ENCODE measurements around the gene TXNRD3.

TXNRD3 gene

DNA sequence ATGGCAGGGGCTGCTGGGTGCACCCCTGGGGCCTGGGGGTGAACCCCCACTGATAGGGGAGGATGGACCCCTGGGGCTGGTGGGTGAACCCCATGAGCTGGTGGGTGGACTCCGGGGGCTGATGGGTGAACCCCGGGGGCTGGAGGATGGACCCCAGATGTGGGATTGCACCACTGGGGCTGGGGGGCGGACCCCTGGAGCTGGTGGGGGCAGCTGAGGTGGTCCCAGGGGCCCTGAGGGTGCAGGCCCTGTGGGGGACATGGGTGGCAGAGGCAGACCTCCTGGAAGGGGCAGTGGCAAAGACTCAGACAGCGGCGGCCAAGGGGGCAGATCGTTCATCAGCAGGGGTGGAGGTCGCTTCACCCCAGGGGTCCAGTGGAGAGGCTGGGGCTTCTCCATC, 17.4 kb upstream of the TXNRD3 start:
- DNase-seq (ENCODE audit: low spot score): no peak
- FAIRE-seq: no peak

GRCh38 chr3:126671521-126671920, 16.6 kb upstream of the TXNRD3 start:
- no peak for FAIRE-seq

GRCh38 chr3:126668450-126669401, 13.8 kb upstream of the TXNRD3 start:
- FAIRE-seq (no peak), DNase-seq (ENCODE audit: low spot score) (no peak)

More at GRCh38 chr3:126671521-126671920, 16.6 kb upstream of the TXNRD3 start:
- no peak for DNase-seq (ENCODE audit: low spot score)

GRCh38 chr3:126667631-126668449, 12.9 kb upstream of the TXNRD3 start:
- no peak for FAIRE-seq

GRCh38 chr3:126666658-126667528, 12.0 kb upstream of the TXNRD3 start:
- no peak for FAIRE-seq
- no peak for DNase-seq (ENCODE audit: low spot score)

More at GRCh38 chr3:126667631-126668449, 12.9 kb upstream of the TXNRD3 start:
- DNase-seq (ENCODE audit: low spot score): no peak

DNA sequence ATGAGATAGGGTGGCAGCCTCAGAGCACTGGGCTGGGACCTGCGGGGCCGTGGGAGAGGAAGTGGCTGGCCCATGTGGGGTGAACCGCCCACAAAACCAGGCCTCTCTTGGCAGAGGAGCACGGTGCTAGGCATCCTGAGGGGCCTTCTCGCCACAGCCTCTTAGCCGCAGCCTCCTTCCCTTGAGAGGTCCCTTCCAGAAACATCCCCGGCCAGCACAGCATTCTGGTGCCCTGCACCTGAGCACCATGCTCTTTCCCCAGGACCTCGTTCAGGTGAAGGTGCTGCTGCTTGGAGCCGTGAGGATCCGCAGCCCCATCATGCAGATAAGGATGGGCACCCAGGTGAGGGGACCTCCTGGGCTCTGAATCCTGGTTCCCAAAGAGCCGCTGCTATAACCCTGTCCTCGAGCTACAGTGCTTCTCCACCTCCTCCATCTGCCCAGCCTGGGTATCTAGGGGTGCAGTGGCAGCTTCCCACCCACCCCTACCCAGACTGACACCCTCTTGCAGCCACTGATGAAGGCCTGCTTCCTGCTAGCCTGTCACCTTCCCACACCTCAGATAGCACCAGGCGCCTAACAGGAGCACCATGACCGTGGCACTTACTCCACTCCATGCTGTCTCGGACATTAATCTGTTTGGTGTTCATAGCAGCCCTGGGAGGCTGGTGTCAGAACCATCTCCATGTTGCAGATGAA, 11.2 kb upstream of the TXNRD3 start:
- no peak for FAIRE-seq

DNA sequence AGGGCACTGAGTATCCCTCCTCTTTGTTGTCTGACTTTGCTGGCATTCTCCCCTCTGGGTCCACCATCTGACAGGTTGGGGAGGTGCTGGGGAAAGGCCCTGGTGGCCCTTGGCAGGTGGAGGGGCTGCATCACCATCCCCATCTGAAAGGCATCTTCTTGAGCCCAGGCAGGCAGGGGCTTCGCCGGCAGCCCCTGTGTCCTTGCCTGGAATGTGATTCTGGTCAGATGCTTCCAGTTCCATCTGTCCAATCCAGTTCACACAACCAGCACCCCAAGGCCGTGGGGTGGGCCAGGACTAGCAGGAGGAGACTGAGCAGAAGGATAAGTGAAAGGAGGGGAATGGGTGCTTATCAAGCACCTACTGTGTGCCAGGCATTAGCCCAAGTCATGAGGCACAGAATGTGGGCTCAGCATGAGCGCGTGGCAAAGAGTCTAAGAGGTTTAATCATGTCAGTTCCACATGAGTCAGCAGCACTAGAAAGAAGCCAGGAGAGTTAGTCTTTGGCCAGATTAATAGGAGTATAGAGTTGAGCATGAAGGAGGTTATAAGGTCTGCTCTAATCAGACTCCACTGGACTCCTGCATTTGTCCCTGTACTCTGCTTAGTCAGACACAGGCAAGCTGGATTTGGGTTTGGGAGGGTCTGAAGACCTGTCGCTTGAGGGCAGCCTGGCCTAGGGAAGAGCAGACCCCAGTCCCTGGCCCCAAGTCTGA, 10.5 kb upstream of the TXNRD3 start:
- FAIRE-seq (no peak), DNase-seq (ENCODE audit: low spot score) (no peak)

More for the DNA sequence above, 11.2 kb upstream of the TXNRD3 start:
- no peak for DNase-seq (ENCODE audit: low spot score)

- FAIRE-seq (no peak), DNase-seq (ENCODE audit: low spot score) (no peak)
Measured at GRCh38 chr3:126664591-126665214, 9.8 kb upstream of the TXNRD3 start.

DNA sequence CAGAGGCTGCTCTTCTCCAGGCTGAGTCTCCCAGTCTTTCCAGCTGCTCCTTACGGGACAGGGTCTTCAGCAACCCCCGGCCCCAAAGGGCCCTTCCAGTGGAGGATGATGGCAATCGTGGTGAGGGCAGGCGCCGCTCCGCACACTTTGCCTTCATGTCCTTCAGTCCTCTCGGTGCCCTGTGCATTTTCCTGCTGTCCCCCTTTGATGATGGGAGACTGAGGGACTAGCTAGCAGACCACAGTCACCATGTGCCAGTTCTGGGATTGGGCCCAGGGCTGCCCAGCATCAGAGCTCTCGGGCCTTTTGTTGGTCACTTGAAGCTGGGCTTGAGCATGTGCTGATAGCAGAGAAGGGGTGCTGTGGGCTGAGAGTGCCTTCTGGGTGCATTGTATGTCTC, 8.8 kb upstream of the TXNRD3 start:
- FAIRE-seq: no peak
- no peak for DNase-seq (ENCODE audit: low spot score)

DNA sequence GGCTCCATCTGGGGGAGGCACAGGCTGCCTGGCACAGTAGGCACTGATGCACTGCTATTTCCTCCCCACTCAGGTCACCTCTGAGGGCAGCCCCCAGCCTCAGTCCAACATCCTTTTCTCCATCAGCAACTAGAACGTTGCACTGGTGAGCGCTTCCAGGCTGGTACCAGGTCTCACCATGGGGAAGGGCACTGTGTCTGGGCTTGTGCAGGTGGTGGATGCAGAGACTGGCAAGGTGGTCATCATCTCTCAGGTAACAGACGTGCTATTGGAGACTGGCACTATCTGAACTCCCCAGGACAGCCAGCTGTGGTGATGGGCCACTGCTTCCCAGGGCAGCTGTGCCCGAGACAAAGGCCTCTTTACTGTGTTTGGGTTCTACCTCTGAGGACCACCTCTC, 8.3 kb upstream of the TXNRD3 start:
- FAIRE-seq (no peak), DNase-seq (ENCODE audit: low spot score) (no peak)

- FAIRE-seq (no peak), DNase-seq (ENCODE audit: low spot score) (no peak)
Measured at GRCh38 chr3:126661532-126662364, 6.8 kb upstream of the TXNRD3 start.

DNA sequence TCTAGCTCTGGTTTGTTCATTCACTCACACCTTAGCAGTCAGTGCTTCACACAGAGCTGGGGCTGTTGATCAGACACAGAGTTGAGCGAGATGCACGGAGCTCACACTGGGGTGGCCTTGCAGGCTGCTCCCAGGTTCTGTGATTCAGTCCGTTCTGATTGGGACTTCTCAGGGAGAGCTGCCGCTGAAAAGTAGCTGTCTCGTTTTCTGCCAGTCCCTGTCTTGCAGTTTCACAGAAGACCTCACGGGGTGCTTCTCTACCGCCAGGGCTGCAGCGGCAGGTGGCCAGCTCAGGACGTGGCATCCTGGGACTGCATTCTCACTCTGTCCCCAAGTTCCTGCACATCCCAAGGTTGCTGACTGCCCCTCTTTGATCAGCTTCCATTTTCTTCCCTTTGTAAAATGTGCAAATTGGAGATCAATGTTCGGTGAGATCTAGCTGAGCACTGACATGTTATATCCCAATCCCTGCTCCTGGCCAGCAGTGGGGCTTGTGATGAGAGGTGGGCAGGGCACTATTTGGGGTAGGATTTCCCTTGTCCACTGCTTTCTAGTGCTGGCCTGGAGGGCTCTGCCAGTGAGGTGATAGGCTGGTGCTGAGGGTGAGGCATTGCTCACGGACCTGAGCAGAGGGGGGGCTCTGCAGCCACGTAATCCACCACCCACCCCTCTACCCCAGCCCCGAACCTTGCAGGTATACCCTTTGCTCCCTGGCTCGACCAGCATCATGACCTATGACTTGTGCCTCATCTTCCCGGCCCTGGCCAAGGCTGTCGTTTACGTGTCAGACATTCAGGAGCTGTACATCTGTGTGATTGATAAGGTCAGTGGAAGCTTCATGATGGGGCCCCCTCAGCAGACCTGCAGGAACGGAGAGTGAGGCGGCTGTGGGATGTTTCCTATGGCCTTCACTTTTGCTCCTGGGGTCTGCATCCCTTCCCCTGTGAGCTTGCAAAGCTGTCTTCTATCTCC, 5.3 kb upstream of the TXNRD3 start:
- peak; percentile 40 for FAIRE-seq

DNA sequence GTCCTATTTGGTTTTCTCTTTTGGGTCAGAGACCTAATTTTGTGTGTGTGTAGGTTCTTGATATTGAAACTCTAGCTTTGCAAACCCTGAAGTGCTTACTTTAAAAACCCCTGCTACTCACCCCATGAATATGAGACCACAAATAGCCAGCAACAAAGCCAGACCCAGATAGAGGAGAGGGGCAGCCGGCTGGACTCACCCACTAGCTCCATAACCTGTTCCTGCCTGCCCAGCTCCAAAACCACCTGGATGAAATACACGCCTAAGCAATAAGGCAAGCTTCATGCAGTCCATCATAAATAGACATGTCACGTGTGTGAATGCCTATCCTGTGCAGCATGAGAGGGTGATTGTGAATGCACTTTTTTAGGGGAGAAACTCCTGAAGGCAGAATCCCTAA, 3.7 kb upstream of the TXNRD3 start:
- FAIRE-seq: no peak
- no peak for DNase-seq (ENCODE audit: low spot score)

More for the DNA sequence above, 5.3 kb upstream of the TXNRD3 start:
- DNase-seq (ENCODE audit: low spot score): no peak

DNA sequence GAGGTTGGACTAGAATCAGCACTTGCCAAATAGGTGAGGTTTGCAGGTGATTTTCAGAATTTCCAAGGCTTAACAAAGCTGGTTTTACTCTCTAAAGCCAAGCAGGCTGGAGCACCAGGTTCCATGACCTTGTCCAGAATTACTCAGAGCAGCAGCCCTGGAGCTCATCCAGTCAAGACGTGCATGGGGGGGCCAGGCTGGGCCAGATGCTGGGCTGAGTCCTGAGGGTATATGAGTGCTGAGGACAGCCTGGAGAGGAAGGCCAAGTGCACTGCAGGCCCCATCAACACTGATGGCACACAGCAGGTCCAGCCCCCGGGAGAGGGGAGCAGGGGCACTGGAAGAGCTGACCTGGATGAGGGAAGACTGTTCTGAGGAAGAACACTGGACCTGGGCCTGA, 3.0 kb upstream of the TXNRD3 start:
- FAIRE-seq: no peak
- DNase-seq (ENCODE audit: low spot score): no peak

DNA sequence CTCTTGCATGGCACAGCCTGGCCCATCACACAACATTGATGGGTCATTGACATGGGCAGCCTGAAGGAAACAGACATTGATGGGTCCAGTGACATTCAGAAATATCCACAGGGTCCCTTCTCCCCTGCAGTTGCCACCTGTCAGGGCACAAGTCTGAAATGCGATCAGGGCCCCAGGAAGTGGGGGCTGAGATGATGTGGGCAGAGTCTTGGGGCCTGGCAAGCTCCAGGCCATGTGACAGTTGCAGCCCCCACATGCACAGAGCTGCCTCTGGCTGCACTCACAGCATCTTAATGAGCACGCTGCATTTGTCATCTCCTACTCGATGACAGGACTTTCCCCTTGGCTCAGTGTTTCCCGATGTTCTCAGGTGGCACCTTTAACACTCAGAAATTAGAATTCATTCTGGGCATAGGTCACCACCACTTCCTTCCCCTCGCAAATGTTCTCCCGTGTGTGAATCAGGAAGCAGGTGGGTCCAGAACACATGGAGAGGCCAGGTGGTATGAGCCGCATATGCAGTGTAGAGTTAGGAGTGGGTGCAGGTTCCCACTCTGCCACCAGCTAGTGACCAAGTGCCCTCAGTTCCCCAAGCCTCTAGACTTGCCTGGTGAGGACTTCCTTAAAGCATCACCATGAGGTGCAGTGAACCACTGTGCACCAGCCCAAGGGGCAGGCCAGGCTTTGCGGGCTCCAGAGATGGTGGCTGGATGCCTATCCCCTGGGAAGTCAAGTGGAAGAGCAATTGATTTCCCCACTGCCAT, 1.6 kb upstream of the TXNRD3 start:
- no peak for FAIRE-seq
- DNase-seq (ENCODE audit: low spot score): no peak

- FAIRE-seq (no peak), DNase-seq (ENCODE audit: low spot score) (no peak)
Measured at GRCh38 chr3:126655887-126656286, 963 bp upstream of the TXNRD3 start.

Measured in urothelium cell line (cell line).